Activated CD4-positive, CD25-positive, alpha-beta regulatory T cell (primary cell): ENCODE measurements around the gene LIN52.

Experiments used
- DNase-seq, 4 experiments: peaks; one replicate each; lab custom pipeline; 2025; lab: John Stamatoyannopoulos, UW

The LIN52 gene, protein sequence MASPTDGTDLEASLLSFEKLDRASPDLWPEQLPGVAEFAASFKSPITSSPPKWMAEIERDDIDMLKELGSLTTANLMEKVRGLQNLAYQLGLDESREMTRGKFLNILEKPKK

GRCh38 chr14:74084277-74085046 lies at the start of gene LIN52, which contains the start of gene ALDH6A1:
Gene LIN52 (plus strand): TSS chr14:74084956. CDS start chr14:74084975, 19 bp downstream.
Gene ALDH6A1 (minus strand): TSS chr14:74084453. CDS start chr14:74084394, 59 bp downstream.
- peak; percentile 98 to 100 (median 99) for DNase-seq

DNA sequence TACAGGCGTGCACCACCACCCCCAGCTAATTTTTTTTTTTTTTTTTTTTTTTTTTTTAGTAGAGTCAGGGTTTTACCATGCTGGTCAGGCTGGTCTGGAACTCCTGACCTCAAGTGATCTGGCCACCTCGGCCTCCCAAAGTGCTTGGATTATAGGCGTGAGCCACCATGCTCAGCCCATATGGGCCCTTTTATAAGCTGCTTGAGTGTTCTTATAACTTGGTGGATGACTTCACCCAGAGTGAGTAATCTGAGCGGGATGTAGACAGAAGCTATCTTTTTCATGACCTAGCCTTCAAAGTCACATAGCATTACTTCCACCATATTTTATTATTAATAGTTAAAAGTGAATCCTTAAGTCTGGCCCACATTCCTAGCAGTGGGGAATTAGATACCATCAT lies 49.2 kb upstream of the LIN52 start:
- DNase-seq: no peak

GRCh38 chr14:74038020-74038859 lies 46.5 kb upstream of the LIN52 start:
- no peak for DNase-seq

GRCh38 chr14:74042296-74042695 lies 42.5 kb upstream of the LIN52 start:
- DNase-seq: no peak

GRCh38 chr14:74045522-74045921 lies 39.2 kb upstream of the LIN52 start:
- DNase-seq: no peak

GRCh38 chr14:74048281-74048680 lies 36.5 kb upstream of the LIN52 start:
- DNase-seq: no peak

- DNase-seq: no peak
Measured at GRCh38 chr14:74049876-74050495, 34.8 kb upstream of the LIN52 start.

GRCh38 chr14:74062809-74063150 lies 22.0 kb upstream of the LIN52 start:
- no peak for DNase-seq

- DNase-seq: no peak
Measured at GRCh38 chr14:74064426-74064825, 20.3 kb upstream of the LIN52 start.

DNA sequence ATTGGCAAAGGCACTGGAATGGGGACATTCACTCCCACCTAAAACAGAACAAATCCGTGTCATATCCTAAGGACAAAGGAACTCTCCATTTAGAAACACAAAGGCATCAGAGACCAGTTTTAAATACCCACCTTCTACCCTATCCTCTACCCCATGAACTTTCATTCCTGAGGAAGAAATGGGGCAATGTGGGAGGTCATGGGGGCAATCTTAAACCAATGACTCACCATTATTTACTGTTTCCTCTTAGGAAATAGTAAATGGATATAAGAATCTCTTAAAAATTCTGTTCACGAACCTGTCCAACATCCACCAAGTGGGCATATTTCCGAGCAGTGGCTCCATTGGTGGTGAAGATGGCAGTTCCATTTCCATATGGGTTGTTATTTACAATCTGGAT lies 19.9 kb upstream of the LIN52 start:
- no peak for DNase-seq

GRCh38 chr14:74065746-74066575 lies 18.8 kb upstream of the LIN52 start:
- no peak for DNase-seq

- DNase-seq: no peak
Measured at GRCh38 chr14:74077401-74077800, 7.4 kb upstream of the LIN52 start.

- no peak for DNase-seq
Measured at GRCh38 chr14:74080820-74081460, 3.8 kb upstream of the LIN52 start.

- no peak for DNase-seq
Measured at GRCh38 chr14:74081491-74081890, 3.3 kb upstream of the LIN52 start.

GRCh38 chr14:74083161-74083560 lies 1.6 kb upstream of the LIN52 start:
- no peak for DNase-seq

GRCh38 chr14:74083784-74084276 lies 926 bp upstream of the LIN52 start:
- DNase-seq: no peak

DNA sequence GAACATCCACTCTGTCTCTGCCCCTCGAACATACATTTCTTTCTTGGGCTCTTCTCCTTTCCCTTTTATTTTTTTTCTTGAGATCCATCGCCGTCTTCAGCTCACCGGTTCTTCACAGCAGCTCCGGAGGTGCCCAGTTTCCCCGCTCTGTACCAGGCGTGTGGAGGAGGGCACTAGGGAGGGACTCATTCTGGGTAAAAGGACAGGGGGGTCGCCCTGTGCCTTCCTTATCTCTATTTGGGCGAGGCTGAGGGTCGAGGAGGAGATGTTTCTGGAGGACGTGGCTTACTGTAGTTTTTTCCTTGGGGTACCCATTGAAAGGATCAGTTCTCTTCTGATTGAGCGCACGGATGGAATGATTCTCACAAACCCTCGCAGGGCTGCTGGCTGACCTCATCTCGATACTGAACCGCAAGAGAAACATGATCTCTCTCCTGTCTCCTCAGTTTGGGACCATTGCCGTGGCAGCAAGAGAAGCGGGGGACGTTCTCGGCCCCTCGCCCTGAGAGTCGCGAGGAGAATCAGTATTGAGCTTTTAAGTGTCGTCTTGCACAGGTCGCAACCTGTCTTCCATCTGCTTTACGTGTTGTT lies 386 bp downstream of the LIN52 start:
- no peak for DNase-seq

DNA sequence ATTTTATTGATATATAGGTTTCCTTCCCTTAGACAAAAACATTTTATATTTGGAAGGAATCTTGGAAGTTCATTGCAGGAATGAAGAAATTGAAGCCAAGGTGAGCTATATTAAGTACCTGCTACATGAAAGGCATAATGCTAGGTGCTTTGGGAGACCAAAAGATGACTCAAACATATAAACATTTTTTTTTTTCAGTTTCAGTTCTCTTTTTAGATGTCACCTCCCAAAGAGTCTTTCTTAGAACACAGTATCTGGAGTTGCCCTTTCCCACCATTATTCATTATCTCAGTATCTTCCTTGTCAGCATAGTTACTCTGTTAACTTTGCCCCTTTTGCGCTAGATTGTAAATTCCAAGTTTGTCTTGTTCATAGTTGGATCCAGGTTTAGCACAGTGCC lies 1.1 kb downstream of the LIN52 start:
- no peak for DNase-seq

DNA sequence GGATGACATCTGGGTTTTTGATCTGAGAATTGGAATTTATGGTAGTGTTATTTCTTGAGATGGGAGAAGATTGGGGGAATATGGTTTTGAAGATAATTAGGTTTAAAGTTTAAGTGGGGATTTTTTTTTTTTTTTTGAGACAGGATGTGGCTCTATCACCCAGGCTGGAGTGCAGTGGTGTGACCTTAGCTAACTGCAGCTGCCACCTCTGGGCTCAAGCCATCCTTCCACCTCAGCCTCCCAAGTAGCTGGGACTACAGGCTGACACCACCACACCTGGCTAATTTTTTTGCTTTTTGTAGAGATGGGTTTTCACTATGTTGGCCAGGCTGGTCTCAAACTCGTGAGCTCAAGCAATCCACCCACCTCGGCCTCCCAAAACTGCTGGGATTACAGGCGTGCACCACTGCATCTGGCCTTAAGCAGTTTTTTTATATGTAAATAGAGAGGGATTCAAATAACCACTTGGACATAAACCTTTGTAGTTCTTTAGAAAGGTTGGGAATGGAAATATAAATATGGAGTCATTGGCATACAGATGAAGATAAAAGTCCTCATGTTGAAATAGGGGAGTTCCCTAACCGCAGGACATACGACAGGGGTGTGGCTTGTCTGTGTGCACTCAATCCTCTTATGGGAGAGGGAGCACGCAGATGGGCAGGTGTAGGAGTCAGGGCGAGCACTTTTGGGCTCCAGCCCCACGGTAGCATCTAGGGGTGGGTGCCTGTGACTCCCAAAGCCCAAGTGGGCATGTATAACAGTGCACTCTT lies 4.7 kb downstream of the LIN52 start:
- DNase-seq: no peak

DNA sequence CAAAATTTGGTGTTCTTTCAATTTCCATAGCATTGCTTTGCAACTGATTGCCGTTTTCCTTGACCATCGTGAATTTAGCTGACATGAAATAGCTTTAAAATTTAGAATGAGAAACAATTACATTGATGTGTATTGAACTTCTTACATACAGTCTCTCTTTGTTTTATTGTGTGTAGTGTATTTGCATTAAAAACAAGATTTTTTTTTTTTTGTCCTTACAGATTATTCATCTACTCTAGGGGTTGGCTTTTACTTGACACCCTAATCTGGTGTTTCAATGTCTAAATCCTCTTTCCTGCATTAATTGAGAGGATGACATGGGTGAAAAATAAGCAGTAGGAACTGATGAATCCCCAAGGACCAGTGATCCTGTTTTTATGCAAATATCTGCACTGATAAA lies 20.6 kb downstream of the LIN52 start:
- no peak for DNase-seq
